OCI-LY7 (cell line): ENCODE data around the gene GNB1L.

Experiments
- CTCF ChIP-seq: fragments of 200-600 bp; sonication (generic); conservative IDR thresholded peaks from 2 replicates; pipeline ENCODE4 v1.5.1; 2014; ENCODE audit warnings: mild to moderate bottlenecking, antibody characterized with exemption, low read length, moderate library complexity, mixed read lengths
- EZH2phosphoT487 ChIP-seq: fragments of 200-600 bp; sonication (generic); IDR thresholded peaks from 2 replicates; pipeline ENCODE4 v1.6.1; 2018; ENCODE audit warnings: low read depth, borderline replicate concordance, mild to moderate bottlenecking, mixed run types, antibody characterized with exemption, low read length, moderate library complexity, mixed read lengths

DNA sequence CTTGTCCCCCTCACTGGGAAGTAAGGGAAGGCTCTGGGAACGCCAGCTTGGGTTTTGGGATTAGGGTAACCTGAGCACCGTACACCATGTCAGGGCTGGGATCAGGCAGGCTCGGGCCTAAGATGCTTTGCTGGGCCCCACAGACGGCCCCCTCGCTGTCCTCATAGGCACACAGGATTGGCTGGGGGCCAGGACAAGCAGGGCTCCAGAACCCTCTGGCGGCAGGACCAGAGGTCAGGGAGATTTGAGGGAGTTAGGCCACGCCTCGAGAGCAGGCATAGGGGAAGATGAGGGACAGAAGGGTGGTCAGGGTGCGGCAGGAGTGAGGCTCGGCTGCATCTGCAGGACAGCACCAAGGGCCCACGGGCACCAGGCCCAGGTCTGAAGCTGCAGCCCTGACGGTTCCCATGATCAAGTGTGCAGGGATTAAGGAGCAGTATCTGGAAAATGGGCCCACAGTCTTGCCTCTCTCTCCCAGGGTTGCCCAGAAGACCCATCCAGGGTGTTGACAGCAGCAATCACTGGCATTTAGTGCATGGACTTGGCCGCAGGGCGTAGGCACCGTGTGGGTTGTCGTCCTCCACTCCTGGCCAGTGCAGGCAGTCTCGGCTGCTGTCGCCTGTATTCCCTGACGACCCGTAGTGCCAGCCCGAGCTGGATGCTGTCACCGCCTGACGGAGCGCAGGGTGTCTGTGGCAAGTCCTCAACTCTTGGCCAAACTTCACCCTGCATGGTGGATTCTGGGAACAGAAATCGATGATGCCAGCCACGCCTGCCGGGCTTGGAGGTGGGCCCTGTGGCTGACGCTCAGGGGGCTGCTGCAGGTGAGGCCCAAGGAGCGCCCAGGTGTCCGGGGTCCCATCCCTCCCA lies 15.7 kb upstream of the GNB1L start:
- TF ChIP-seq CTCF (no peak), EZH2phosphoT487 (no peak)
